Effector memory CD4-positive, alpha-beta T cell (primary cell): ENCODE data around the gene SLC7A6.

Experiments
- DNase-seq, 3 donors: peaks; one replicate each; pipeline ENCODE4 v3.0.0-alpha.2; 2020
- H3K27ac ChIP-seq: 2 replicates; pipeline ENCODE4 v1.7.0; 2013; ENCODE audit warnings: mild to moderate bottlenecking, low read length, moderate library complexity; ENCODE audit not compliant: insufficient read depth, poor library complexity, severe bottlenecking
- H3K27me3 ChIP-seq: replicated peaks from 2 replicates; pipeline ENCODE4 v1.7.0; 2013; ENCODE audit warnings: mild to moderate bottlenecking, low read length; ENCODE audit not compliant: insufficient read depth, control insufficient read depth, poor library complexity, severe bottlenecking
- H3K36me3 ChIP-seq: 2 replicates; pipeline ENCODE4 v1.7.0; 2013; ENCODE audit warnings: mild to moderate bottlenecking, low read length, moderate library complexity; ENCODE audit not compliant: control insufficient read depth, insufficient read depth
- H3K4me1 ChIP-seq: 2 replicates; pipeline ENCODE4 v1.7.0; 2013; ENCODE audit warnings: low read length, mild to moderate bottlenecking; ENCODE audit not compliant: control insufficient read depth, insufficient read depth, poor library complexity, severe bottlenecking
- H3K4me3 ChIP-seq: 2 replicates; pipeline ENCODE4 v1.7.0; 2013; ENCODE audit warnings: low read length, low read depth, mild to moderate bottlenecking; ENCODE audit not compliant: insufficient read depth, poor library complexity, severe bottlenecking
- H3K9me3 ChIP-seq: 2 replicates; pipeline ENCODE4 v1.7.0; 2013; ENCODE audit warnings: mild to moderate bottlenecking, low read length, moderate library complexity; ENCODE audit not compliant: control insufficient read depth

The SLC7A6 gene

DNA sequence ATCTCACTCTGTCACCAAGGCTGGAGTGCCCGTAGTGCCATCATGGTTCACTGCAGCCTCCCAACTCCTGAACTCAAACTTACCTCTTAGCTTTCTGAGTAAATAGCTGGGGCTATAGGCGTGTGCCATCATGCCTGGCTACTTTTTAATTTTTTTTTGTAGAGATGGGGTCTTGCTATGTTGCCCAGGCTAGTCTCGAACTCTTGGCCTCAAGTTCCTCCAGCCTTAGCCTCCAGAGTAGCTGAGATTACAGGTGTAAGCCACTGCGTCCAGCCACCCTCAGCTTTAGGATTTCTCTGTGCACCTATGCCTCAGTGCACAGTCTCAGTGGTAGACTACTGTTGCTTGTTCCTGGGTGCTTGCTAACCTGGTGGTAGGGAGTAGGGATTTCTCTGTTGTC is 5.5 kb downstream of the SLC7A6 start:
- peaks cover 67% of the 10 kb centered on the region for H3K4me1 ChIP-seq
- H3K4me3 ChIP-seq, result no peak overlapping the region
- no peaks in the 10 kb centered on the region for H3K9me3 ChIP-seq
- no peaks in the 10 kb centered on the region for H3K27me3 ChIP-seq
- peaks cover 2% of the 10 kb centered on the region for H3K36me3 ChIP-seq
- peak overlapping the region; percentile 70 for H3K27ac ChIP-seq
- DNase-seq, result no peak

DNA sequence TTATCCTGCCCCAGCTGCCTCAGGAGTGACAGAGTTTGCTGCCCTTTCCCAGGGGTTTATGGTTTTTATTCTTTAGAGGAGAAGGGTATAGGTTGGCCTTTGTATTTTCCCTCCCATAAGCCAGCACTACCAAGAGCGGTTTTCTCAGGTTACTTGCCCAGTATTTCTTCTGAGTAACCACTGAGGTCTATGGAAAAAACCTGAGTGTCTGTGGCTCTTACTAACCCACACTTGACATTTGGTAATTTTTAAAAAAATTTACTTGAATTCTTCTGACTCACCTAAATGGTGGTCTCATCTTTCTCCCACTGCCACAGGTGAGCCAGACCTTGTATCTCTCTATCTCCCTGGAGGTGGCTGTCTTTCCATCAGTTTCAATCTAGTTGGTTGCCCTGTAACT is 6.0 kb downstream of the SLC7A6 start:
- peaks cover 72% of the 10 kb centered on the region for H3K4me1 ChIP-seq
- no peak for DNase-seq
- peaks cover 4% of the 10 kb centered on the region for H3K36me3 ChIP-seq
- H3K27ac ChIP-seq, result peak overlapping the region; percentile 70
- no peaks in the 10 kb centered on the region for H3K9me3 ChIP-seq
- H3K27me3 ChIP-seq, result no peaks in the 10 kb centered on the region
- no peak overlapping the region for H3K4me3 ChIP-seq

DNA sequence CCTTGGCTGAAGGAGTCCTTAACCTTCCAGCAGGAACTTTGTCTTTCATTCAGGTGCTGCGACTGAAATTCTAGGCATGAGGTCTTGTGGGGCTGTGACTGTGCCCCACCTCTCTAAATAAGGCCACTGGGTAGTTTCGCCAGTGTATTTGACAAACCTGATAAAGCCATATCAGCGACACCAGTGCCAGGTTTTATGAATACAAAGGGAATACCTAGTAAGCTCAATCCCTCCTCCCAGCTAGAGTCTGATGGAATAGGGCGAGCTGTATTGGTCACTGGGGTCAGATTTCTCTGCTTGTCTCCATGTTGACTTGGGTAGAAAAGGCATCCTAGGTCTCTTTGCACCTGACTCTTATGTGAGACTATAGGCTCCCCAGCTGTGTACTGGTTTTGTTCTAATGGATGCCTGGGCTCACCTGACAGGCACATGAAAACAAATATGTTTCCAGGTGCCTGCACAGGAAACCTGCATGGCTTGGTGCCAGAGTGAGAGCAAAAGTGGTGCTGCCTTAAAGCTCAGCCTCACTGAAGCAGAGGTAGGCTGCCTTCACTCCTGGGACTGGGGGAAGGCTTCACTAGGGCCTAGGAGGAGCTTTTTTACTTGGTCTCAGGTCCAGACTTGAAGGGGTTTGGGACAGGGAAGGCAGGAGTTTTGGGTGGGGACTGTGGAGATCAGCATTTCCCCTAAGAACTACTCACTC is 8.3 kb downstream of the SLC7A6 start:
- H3K27ac ChIP-seq, result peak overlapping the region; percentile 70
- H3K27me3 ChIP-seq, result no peaks in the 10 kb centered on the region
- peaks cover 4% of the 10 kb centered on the region for H3K36me3 ChIP-seq
- no peaks in the 10 kb centered on the region for H3K9me3 ChIP-seq
- peak; percentile 16 to 59 (median 44) for DNase-seq
- H3K4me3 ChIP-seq, result peak overlapping the region; percentile 5
- H3K4me1 ChIP-seq, result peaks cover 80% of the 10 kb centered on the region

DNA sequence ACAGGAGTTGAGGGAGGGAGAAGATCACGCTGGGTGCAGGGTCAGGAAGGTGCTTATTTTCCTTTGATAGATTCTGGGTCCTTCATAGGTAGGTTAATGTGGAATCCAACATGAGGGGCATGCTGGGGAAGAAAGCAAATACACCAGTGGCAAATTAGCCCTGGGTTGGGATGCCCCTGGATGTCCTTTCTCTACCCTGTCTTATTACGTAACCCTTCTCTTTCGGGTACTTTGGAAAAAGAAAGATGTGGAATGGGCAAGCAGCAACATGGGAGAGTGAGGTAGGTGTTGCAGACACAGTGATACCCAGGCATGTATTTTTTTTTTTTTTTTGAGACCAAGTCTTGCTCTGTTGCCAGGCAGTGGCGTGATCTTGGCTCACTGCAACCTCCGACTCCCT is 9.1 kb downstream of the SLC7A6 start:
- Histone ChIP-seq H3K4me3 (no peak overlapping the region), H3K9me3 (no peaks in the 10 kb centered on the region), H3K36me3 (peaks cover 4% of the 10 kb centered on the region), H3K27ac (peak overlapping the region; percentile 70), H3K4me1 (peaks cover 72% of the 10 kb centered on the region), H3K27me3 (no peaks in the 10 kb centered on the region)
- no peak for DNase-seq

DNA sequence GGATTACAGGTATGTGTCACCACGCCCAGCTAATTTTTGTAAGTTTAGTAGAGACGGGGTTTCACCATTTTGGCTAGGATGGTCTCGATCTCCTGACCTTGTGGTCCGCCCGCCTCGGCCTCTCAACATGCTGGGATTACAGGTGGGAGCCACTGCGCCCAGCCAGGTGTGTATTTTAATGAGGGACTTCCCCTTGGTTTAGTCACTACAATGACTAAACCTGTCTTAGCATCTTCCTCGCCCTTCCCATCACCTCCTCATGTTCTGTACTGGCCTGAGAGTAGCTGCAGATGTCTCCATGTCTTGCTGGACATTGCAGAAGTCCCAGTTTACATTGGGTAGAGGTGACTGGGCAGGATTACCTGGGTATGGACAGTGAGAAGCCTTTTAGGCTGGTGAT is 9.6 kb downstream of the SLC7A6 start:
- Histone ChIP-seq H3K36me3 (peaks cover 4% of the 10 kb centered on the region), H3K27ac (peak overlapping the region; percentile 70), H3K4me1 (peaks cover 71% of the 10 kb centered on the region), H3K4me3 (peak overlapping the region; percentile 10), H3K9me3 (no peaks in the 10 kb centered on the region), H3K27me3 (no peaks in the 10 kb centered on the region)
- no peak for DNase-seq

DNA sequence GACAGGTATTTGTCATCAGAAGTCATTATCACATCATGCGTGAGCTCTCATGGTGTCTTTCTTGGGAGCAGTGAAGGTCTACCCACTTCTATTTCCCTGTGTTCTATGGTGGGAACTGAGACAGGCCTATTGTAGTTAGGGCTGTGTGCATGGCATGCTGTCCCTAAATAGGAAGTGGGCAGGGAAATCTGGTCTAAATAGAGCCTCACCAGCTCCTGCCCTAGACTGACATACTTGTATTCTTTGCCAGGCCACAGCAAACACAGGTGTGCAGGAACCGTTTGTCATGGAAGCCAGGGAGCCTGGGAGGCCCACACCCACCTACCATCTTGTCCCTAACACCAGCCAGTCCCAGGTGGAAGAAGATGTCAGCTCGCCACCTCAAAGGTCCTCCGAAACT is 10.1 kb downstream of the SLC7A6 start:
- H3K27ac ChIP-seq, result peak overlapping the region; percentile 70
- no peak overlapping the region for H3K4me3 ChIP-seq
- H3K36me3 ChIP-seq, result peaks cover 4% of the 10 kb centered on the region
- peaks cover 69% of the 10 kb centered on the region for H3K4me1 ChIP-seq
- H3K27me3 ChIP-seq, result no peaks in the 10 kb centered on the region
- no peaks in the 10 kb centered on the region for H3K9me3 ChIP-seq
- no peak for DNase-seq

DNA sequence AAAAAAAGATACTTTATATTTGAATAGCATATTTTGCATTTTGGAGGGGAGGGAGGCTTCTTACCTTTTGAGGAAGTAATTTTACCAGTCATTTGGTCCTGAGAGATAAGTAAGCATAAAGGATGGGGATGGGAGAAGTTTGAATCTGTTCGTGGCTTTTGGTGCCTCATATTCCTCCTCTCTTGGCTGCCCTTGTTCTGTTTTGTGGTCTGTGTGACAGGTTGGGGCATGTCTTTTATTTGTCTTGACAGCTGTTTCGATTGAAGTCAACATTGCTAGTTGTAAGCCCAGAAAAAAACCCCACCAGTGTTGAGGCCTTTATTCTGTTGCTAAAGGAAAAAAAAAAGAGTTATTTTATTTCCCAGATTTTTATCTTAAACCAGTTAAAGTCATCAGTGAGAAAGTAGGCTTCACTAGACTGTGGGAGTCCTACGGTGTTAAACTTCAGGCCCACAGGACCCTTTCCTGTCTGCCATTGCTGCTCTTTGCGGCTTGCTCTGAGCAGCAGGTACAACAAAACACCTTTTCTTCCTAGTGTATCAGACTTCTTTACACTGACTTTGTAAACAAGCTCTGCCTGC is 11.4 kb downstream of the SLC7A6 start:
- Histone ChIP-seq H3K27me3 (no peaks in the 10 kb centered on the region), H3K4me3 (peak overlapping the region; percentile 15), H3K27ac (peak overlapping the region; percentile 70), H3K36me3 (peaks cover 4% of the 10 kb centered on the region), H3K4me1 (peaks cover 72% of the 10 kb centered on the region), H3K9me3 (no peaks in the 10 kb centered on the region)
- peak; percentile 28 to 51 (median 29) for DNase-seq

DNA sequence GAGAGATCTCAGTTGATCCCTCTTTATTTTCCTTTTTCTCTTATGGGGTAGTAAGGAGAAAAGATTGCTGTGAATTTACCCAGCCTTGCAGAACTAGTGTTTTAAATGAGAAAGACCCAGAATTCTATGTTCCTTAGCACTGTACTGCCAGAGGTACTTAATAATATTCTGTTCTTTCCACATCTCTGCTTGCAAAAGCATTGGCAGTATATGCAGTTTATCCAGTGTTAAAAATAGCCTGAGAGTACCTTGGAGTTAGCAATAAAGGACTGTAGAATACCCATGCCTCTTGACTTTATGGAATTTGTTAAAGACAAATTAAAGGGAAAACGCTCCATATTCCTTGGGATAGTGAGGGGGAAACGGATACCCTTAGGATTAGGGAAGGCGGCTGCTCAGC is 11.9 kb downstream of the SLC7A6 start:
- H3K27me3 ChIP-seq, result no peaks in the 10 kb centered on the region
- H3K4me3 ChIP-seq, result peak overlapping the region; percentile 15
- peaks cover 73% of the 10 kb centered on the region for H3K4me1 ChIP-seq
- H3K27ac ChIP-seq, result peak overlapping the region; percentile 70
- no peak for DNase-seq
- peaks cover 4% of the 10 kb centered on the region for H3K36me3 ChIP-seq
- H3K9me3 ChIP-seq, result no peaks in the 10 kb centered on the region

DNA sequence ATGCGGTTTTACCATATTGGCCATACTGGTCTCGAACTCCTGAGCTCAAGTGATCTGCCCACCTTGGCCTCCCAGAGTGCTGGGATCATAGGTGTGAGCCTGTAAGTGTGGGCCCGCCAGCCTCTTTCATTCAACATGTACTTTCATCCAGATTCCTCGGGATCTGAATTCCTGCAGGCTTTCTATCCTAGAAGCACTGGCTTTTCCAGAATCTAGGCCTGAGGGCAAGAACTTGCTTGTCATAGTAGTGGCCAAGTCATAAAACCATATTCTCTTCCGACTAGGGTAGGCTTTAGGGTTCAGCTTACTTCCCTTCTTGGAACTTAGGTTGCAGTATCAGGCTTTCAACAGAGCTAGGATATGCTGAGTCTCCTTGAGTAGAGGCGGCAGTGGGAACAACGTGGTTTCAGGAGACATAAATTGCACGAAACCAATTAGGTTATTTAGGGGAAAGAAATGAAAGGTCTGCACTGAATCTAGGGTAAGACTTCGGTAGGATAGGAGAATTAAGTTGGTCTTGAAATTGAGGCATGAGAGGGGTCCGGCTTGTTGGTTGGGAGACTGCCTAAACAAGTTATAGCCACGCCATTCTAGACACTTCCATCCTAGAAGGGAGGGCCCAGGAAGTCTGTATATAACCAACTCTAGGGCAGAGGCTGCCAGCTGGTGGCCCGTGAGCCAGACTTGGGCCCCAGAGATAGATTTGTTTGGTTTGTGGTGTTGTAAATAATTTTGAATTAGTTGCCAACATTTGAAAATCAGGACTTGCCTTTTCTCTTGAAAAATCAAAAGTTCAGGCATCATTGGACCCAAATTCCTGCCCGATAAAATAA is 15.6 kb downstream of the SLC7A6 start:
- Histone ChIP-seq H3K9me3 (no peaks in the 10 kb centered on the region), H3K4me3 (no peak overlapping the region), H3K4me1 (peaks cover 73% of the 10 kb centered on the region), H3K27ac (peak overlapping the region; percentile 33), H3K36me3 (peaks cover under 1% of the 10 kb centered on the region), H3K27me3 (no peaks in the 10 kb centered on the region)
- no peak for DNase-seq
